A204.1 (cell line): ENCODE data around the gene SDR39U1.

ENCODE experiments used
- FAIRE-seq: peaks from 2 replicates; lab custom pipeline; 2012; peaks lifted over from hg19 to GRCh38; lab: Jason Lieb, UNC

SDR39U1 gene

GRCh38 chr14:24441904-24442239 is 704 bp downstream of the SDR39U1 start:
- FAIRE-seq: no peak

- no peak for FAIRE-seq
Observed at GRCh38 chr14:24441485-24441884, 1.1 kb downstream of the SDR39U1 start.

GRCh38 chr14:24440606-24441399 is 1.8 kb downstream of the SDR39U1 start:
- no peak for FAIRE-seq

GRCh38 chr14:24439830-24440605 is 2.6 kb downstream of the SDR39U1 start:
- FAIRE-seq: no peak

- no peak for FAIRE-seq
Observed at GRCh38 chr14:24439257-24439656, 3.3 kb downstream of the SDR39U1 start.

GRCh38 chr14:24438223-24439097 is 4.1 kb downstream of the SDR39U1 start:
- FAIRE-seq: no peak

- no peak for FAIRE-seq
Observed at GRCh38 chr14:24437736-24438067, 4.9 kb downstream of the SDR39U1 start.

- no peak for FAIRE-seq
Observed at GRCh38 chr14:24437020-24437735, 5.4 kb downstream of the SDR39U1 start.

GRCh38 chr14:24436355-24437019 is 6.1 kb downstream of the SDR39U1 start:
- FAIRE-seq: no peak

- FAIRE-seq: no peak
Observed at GRCh38 chr14:24435998-24436354, 6.6 kb downstream of the SDR39U1 start.

- FAIRE-seq: no peak
Observed at GRCh38 chr14:24435192-24435810, 7.3 kb downstream of the SDR39U1 start.

- no peak for FAIRE-seq
Observed at GRCh38 chr14:24434676-24435075, 7.9 kb downstream of the SDR39U1 start.

- no peak for FAIRE-seq
Observed at GRCh38 chr14:24434036-24434435, 8.5 kb downstream of the SDR39U1 start.

GRCh38 chr14:24432259-24433131 is 10.1 kb downstream of the SDR39U1 start:
- no peak for FAIRE-seq

- no peak for FAIRE-seq
Observed at GRCh38 chr14:24431569-24432258, 10.9 kb downstream of the SDR39U1 start.

GRCh38 chr14:24430682-24431568 is 11.7 kb downstream of the SDR39U1 start:
- FAIRE-seq: no peak

- FAIRE-seq: no peak
Observed at GRCh38 chr14:24430143-24430681, 12.4 kb downstream of the SDR39U1 start.
